GM10266 (cell line): Measurements from ENCODE around the gene TEAD4.
A peak's percentile ranks its signal among the peaks of the same experiment; 100 is the strongest.

Source experiments
- DNase-seq: peaks from one replicate; pipeline ENCODE4 v3.0.0; 2012; ENCODE audit errors: extremely low spot score
- CTCF ChIP-seq: IDR thresholded peaks from 2 replicates; pipeline ENCODE4 v1.5.1; 2012; ENCODE audit warnings: mild to moderate bottlenecking, low read depth; ENCODE audit not compliant: control insufficient read depth, insufficient read depth; ENCODE audit errors: missing control alignments

TEAD4 gene

GRCh38 chr12:2959192-2959504 is at the start of gene TEAD4:
Gene TEAD4 (plus strand): TSS chr12:2959397.
- peak; percentile 86 for DNase-seq
- no peak for TF ChIP-seq CTCF

- no peak for DNase-seq
- no peak for TF ChIP-seq CTCF
These were observed 47.0 kb upstream of the TEAD4 start for GRCh38 chr12:2912216-2912575.

- no peak for DNase-seq
- no peak for TF ChIP-seq CTCF
These were observed 39.9 kb upstream of the TEAD4 start for GRCh38 chr12:2919249-2919648.

- TF ChIP-seq CTCF = no peak
- DNase-seq = no peak
These were observed 36.9 kb upstream of the TEAD4 start for GRCh38 chr12:2922329-2922728.

- no peak for DNase-seq
- TF ChIP-seq CTCF = no peak
These were observed 36.1 kb upstream of the TEAD4 start for GRCh38 chr12:2923057-2923456.

- TF ChIP-seq CTCF = no peak
- no peak for DNase-seq
These were observed 35.2 kb upstream of the TEAD4 start for GRCh38 chr12:2924019-2924418.

- TF ChIP-seq CTCF = no peak
- peak; percentile 20 for DNase-seq
These were observed 33.7 kb upstream of the TEAD4 start for GRCh38 chr12:2925322-2925995.
